Hepatocyte (in vitro differentiated cells): Measurements from ENCODE around the gene MYO18B.

Experiments
- EZH2 ChIP-seq: fragments of 200-600 bp; sonication (generic); IDR thresholded peaks from 2 replicates; pipeline ENCODE4 v1.6.1; 2016; ENCODE audit warnings: antibody characterized with exemption, mild to moderate bottlenecking, borderline replicate concordance
- TF ChIP-seq, protein P1 (sequence below): fragments of 200-600 bp; sonication (generic); IDR thresholded peaks from 2 replicates; pipeline ENCODE4 v1.5.1; 2016; ENCODE audit warnings: antibody characterized with exemption, mild to moderate bottlenecking; ENCODE audit not compliant: poor library complexity

DNA sequence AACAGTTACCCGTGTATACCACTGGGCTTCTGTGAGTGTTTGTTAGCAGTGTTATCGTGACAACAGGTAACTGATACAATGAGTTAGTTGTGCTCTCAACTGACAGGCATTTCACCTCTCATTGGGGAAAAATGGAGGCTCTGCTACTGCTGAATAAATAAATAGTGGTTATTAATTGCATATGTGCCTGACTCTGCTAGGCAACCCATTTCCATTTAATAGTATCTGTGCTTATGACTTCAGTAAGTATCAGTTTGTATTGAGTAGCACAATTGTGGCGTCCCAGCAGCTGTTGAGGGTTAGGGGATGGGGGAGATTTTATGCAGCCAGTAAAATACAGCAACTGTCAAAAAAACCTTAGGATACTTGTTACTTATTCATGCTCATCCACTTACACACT lies 303.9 kb downstream of the MYO18B start:
- TF ChIP-seq, protein P1, sequence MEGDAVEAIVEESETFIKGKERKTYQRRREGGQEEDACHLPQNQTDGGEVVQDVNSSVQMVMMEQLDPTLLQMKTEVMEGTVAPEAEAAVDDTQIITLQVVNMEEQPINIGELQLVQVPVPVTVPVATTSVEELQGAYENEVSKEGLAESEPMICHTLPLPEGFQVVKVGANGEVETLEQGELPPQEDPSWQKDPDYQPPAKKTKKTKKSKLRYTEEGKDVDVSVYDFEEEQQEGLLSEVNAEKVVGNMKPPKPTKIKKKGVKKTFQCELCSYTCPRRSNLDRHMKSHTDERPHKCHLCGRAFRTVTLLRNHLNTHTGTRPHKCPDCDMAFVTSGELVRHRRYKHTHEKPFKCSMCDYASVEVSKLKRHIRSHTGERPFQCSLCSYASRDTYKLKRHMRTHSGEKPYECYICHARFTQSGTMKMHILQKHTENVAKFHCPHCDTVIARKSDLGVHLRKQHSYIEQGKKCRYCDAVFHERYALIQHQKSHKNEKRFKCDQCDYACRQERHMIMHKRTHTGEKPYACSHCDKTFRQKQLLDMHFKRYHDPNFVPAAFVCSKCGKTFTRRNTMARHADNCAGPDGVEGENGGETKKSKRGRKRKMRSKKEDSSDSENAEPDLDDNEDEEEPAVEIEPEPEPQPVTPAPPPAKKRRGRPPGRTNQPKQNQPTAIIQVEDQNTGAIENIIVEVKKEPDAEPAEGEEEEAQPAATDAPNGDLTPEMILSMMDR: no peak
- no peak for TF ChIP-seq EZH2
